Keratinocyte (primary cell): ENCODE measurements around the gene PAX7. TPM values are rescaled to one million over a fixed set of nuclear protein-coding genes. Genes with fewer than 3 reads are reported as not detected.

Experiments
- DNase-seq: peaks from one replicate; pipeline ENCODE4 v3.0.0-alpha.2; 2011; ENCODE audit warnings: low read depth, missing footprints, low spot score
- FAIRE-seq: peaks from 2 replicates; lab custom pipeline; 2011; peaks lifted over from hg19 to GRCh38; lab: Jason Lieb, UNC
- H2AFZ ChIP-seq: 2 replicates; pipeline ENCODE4 v1.6.0; 2012; ENCODE audit warnings: low read length, control low read depth, inconsistent platforms; ENCODE audit not compliant: control insufficient read depth
- H3K27ac ChIP-seq: 2 replicates; pipeline ENCODE4 v1.5.1; 2011; ENCODE audit warnings: low read length; ENCODE audit not compliant: control insufficient read depth, insufficient read depth
- H3K27me3 ChIP-seq: 3 replicates; pipeline ENCODE4 v1.6.0; 2011; ENCODE audit warnings: low read length; ENCODE audit not compliant: control insufficient read depth, insufficient read depth; ENCODE audit errors: extremely low read depth
- H3K36me3 ChIP-seq, 2 experiments: 2 replicates in 1 of 2; 3 replicates in 1 of 2; pipeline ENCODE4 v1.5.1; 2011; ENCODE audit warnings: low read length in 2 of 2, mild to moderate bottlenecking in 1 of 2; ENCODE audit not compliant: control insufficient read depth in 2 of 2, insufficient read depth in 2 of 2; ENCODE audit errors: extremely low read depth in 1 of 2
- H3K4me1 ChIP-seq: 3 replicates; pipeline ENCODE4 v1.5.1; 2011; ENCODE audit warnings: low read length; ENCODE audit not compliant: control insufficient read depth, insufficient read depth; ENCODE audit errors: extremely low read depth
- H3K4me2 ChIP-seq: 3 replicates; pipeline ENCODE4 v1.6.0; 2011; ENCODE audit warnings: low read depth, low read length; ENCODE audit not compliant: control insufficient read depth, insufficient read depth; ENCODE audit errors: extremely low read depth
- H3K4me3 ChIP-seq, 3 experiments: fragments of 200-600 bp in 1 of 3; sonication (generic) in 1 of 3; 2 replicates in 2 of 3; 3 replicates in 1 of 3; pipeline ENCODE4 v1.5.1; 2011 to 2016; ENCODE audit warnings: low read length in 3 of 3, mild to moderate bottlenecking in 3 of 3, control low read depth in 2 of 3, inconsistent platforms in 1 of 3, low read depth in 1 of 3, mixed read lengths in 1 of 3, mixed run types in 1 of 3, moderate library complexity in 1 of 3; ENCODE audit not compliant: control insufficient read depth in 2 of 3, insufficient read depth in 2 of 3; ENCODE audit errors: extremely low read depth in 1 of 3
- H3K79me2 ChIP-seq: 2 replicates; pipeline ENCODE4 v1.6.0; 2012; ENCODE audit warnings: low read length; ENCODE audit not compliant: control insufficient read depth, insufficient read depth
- H3K9ac ChIP-seq: 3 replicates; pipeline ENCODE4 v1.6.0; 2011; ENCODE audit warnings: low read length; ENCODE audit not compliant: control insufficient read depth, insufficient read depth; ENCODE audit errors: extremely low read depth
- H3K9me1 ChIP-seq: 3 replicates; pipeline ENCODE4 v1.6.0; 2011; ENCODE audit warnings: low read length; ENCODE audit not compliant: control insufficient read depth, insufficient read depth; ENCODE audit errors: extremely low read depth
- H3K9me3 ChIP-seq: 2 replicates; pipeline ENCODE4 v1.5.1; 2012; ENCODE audit warnings: low read depth, low read length; ENCODE audit not compliant: control insufficient read depth
- H4K20me1 ChIP-seq: 3 replicates; pipeline ENCODE4 v1.6.0; 2011; ENCODE audit warnings: low read length; ENCODE audit not compliant: control insufficient read depth, insufficient read depth; ENCODE audit errors: extremely low read depth
- CTCF ChIP-seq, 3 experiments: IDR thresholded peaks in 1 of 3; conservative IDR thresholded peaks in 1 of 3; optimal IDR thresholded peaks in 1 of 3; 2 replicates in 2 of 3; 3 replicates in 1 of 3; pipeline versions ENCODE3 to v1.5.1; 2011; ENCODE audit warnings: low read length in 3 of 3, mild to moderate bottlenecking in 3 of 3, moderate library complexity in 2 of 3, control low read depth in 1 of 3, inconsistent platforms in 1 of 3; ENCODE audit not compliant: insufficient read depth in 2 of 3; ENCODE audit errors: extremely low read depth in 1 of 3
- EZH2 ChIP-seq: IDR thresholded peaks from one replicate; pipeline ENCODE4 v1.6.1; 2012; ENCODE audit warnings: inconsistent platforms, mild to moderate bottlenecking, low read length, moderate library complexity
- dilution Hi-C: fragments of 300-500 bp; cut with MboI; formaldehyde crosslinking; loops from one replicate; pipeline ENCODE4 v1.7.0; 2020; ENCODE audit warnings: low sequenced_read_pairs; ENCODE audit not compliant: extremely low pct_ligation_motif_present
- polyA plus RNA-seq, 5 experiments: library from polyadenylated mRNA; depleted of rRNA in 3 of 5; stranded (reverse) in 3 of 5; stranded (forward) in 1 of 5; unstranded in 1 of 5; fragments of >200 nt; gene quantifications; 1 replicate in 1 of 5; 2 replicates in 3 of 5; 3 replicates in 1 of 5; pipeline versions ENCODE4 v1.2.1 to v1.2.3, GENCODE V29; 2011 to 2012; ENCODE audit warnings: missing spikeins in 2 of 5, low read depth in 1 of 5, low replicate concordance in 1 of 5

Gene PAX7
- polyA plus RNA-seq, 1 donor (not counting 4 experiments of a cell fraction or from before 2014, with no cell fraction given): not detected

- Histone ChIP-seq H3K9ac (no peak overlapping the region), H3K27ac (no peak overlapping the region), H3K4me3 (no peak overlapping the region), H3K4me2 (no peak overlapping the region), H4K20me1 (no peaks in the 10 kb centered on the region), H3K27me3 (peaks cover 24% of the 10 kb centered on the region), H3K4me1 (no peaks in the 10 kb centered on the region), H3K79me2 (no peaks in the 10 kb centered on the region), H3K9me3 (no peaks in the 10 kb centered on the region), H3K9me1 (no peaks in the 10 kb centered on the region), H2AFZ (no peak overlapping the region), H3K36me3 (no peaks in the 10 kb centered on the region)
- dilution Hi-C loops: no loop called here
- no peak for FAIRE-seq
- TF ChIP-seq EZH2 (no peak), CTCF (optimal IDR thresholded peaks at IDR 0.05 in 1 of 3, IDR thresholded peaks at IDR 0.05 in 1 of 3, conservative IDR thresholded peaks at IDR 0.05 in 1 of 3; ENCODE audit: extremely low read depth in 1 of 3, insufficient read depth in 2 of 3, low read length in 3 of 3) (no peak)
- DNase-seq: no peak
Measured at GRCh38 chr1:18794051-18794450, 163.4 kb downstream of the PAX7 start.

GRCh38 chr1:18794561-18794960 lies 163.9 kb downstream of the PAX7 start:
- no peak for FAIRE-seq
- Histone ChIP-seq H3K9ac (no peak overlapping the region), H3K4me1 (no peaks in the 10 kb centered on the region), H4K20me1 (no peaks in the 10 kb centered on the region), H3K27me3 (peaks cover 24% of the 10 kb centered on the region), H3K4me3 (no peak overlapping the region), H3K9me1 (no peaks in the 10 kb centered on the region), H3K27ac (no peak overlapping the region), H2AFZ (no peak overlapping the region), H3K36me3 (no peaks in the 10 kb centered on the region), H3K4me2 (no peak overlapping the region), H3K79me2 (no peaks in the 10 kb centered on the region), H3K9me3 (no peaks in the 10 kb centered on the region)
- no peak for DNase-seq
- TF ChIP-seq CTCF (optimal IDR thresholded peaks at IDR 0.05 in 1 of 3, IDR thresholded peaks at IDR 0.05 in 1 of 3, conservative IDR thresholded peaks at IDR 0.05 in 1 of 3; ENCODE audit: extremely low read depth in 1 of 3, insufficient read depth in 2 of 3, low read length in 3 of 3) (peak; percentile 22 to 27 (median 23)), EZH2 (no peak)
- dilution Hi-C loops: no loop called here
